ENCODE data around the gene SH3PXD2A. TPM values are rescaled to one million over a fixed set of nuclear protein-coding genes. Genes with fewer than 3 reads are reported as not detected.

SH3PXD2A gene
- total and polyA plus RNA-seq, 10 of the 15 experiments (the other 5 are each of a cell fraction or from before 2014, with no cell fraction given): 0.63 to 14.0 (median 4.4) TPM

GRCh38 chr10:103682631-103683030 is 172.7 kb downstream of the SH3PXD2A start (continued):
- no peak for TF ChIP-seq ELK1 (IDR thresholded peaks at IDR 0.05; ENCODE audit: low read depth, low read length)
- no peak for TF ChIP-seq ZBTB11 (CRISPR knock-in tag; IDR thresholded peaks at IDR 0.05)
- no peak for TF ChIP-seq RELB (IDR thresholded peaks at IDR 0.05; ENCODE audit: low read depth)
- TF ChIP-seq MLLT1 (IDR thresholded peaks at IDR 0.05): no peak

Data from GM12878 (cell line).